Neural progenitor cell (in vitro differentiated cells): Measurements from ENCODE around the gene PCDHB8.

Source experiments
- CTCF ChIP-seq: fragments of 200-600 bp; sonication (generic); IDR thresholded peaks from 2 replicates; pipeline ENCODE4 v1.5.1; 2017; ENCODE audit warnings: antibody characterized with exemption, mild to moderate bottlenecking
- EZH2 ChIP-seq: fragments of 200-600 bp; sonication (generic); IDR thresholded peaks from 2 replicates; pipeline ENCODE4 v1.6.1; 2017; ENCODE audit warnings: antibody characterized with exemption, mild to moderate bottlenecking, moderate library complexity

GRCh38 chr5:141150224-141150992 is 27.2 kb upstream of the PCDHB8 start:
- TF ChIP-seq EZH2, result no peak
- TF ChIP-seq CTCF, result no peak
